ENCODE data around the gene PRSS33. TPM values are rescaled to one million over a fixed set of nuclear protein-coding genes. Genes with fewer than 3 reads are reported as not detected.

PRSS33 gene
- total RNA-seq, 1 donor from 2014 or later: not detected

GRCh38 chr16:2786061-2786825 lies 1.1 kb downstream of the PRSS33 start:
- Histone ChIP-seq H3K4me1 (peaks cover 10% of the 10 kb centered on the region), H3K4me3 (no peak overlapping the region), H3K27ac (replicated peaks) (no peak overlapping the region), H3K9me3 (replicated peaks) (no peaks in the 10 kb centered on the region), H3K36me3 (no peaks in the 10 kb centered on the region), H3K27me3 (ENCODE audit: low read depth) (peaks cover 80% of the 10 kb centered on the region)
- intact Hi-C loops (cut with micrococcal nuclease): no loop called here
- no peak for TF ChIP-seq CTCF (IDR thresholded peaks at IDR 0.05; ENCODE audit: borderline replicate concordance)
- DNase-seq: no peak

- peak overlapping the region; percentile 57 for H3K4me3 ChIP-seq
- DNase-seq: no peak
These were observed 2.0 kb downstream of the PRSS33 start for GRCh38 chr16:2785101-2785991.

DNA sequence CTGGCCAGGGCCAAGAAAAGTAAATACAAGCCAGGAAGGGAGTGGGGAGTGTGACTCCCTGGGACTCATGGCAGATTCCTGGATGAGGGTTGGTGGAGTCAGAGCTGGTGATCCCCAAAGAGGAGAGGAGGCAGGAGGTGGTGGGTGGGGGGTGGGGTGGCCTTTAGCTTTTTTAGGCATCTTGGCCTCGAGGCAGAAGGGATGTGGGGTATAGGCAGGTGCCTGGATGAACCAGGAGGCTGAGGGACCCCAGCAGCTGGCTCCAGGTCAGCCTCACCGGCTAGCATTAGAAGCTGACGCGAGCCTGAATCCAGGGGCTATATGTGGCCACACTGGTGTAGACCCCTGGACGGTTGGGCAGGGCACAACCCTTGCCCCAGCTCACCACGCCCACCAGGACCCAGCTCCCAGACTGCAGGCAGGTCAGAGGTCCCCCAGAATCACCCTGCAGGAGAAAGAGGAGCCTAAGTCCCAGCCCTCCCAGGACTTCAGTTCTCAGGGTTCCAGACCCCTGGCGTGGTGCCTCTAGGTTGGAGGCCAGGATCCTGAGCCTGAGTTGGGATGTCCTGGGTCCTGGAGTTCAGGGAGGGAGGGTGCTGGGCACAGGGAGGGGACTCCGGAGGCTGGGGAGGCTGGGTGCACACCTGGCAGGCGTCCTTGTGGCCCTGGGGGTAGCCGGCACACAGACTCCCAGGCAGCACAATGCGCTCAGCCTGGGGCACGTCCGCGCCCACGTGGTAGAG lies 2.8 kb downstream of the PRSS33 start:
- peaks cover 63% of the 10 kb centered on the region for H3K27me3 ChIP-seq (ENCODE audit: low read depth)
- H3K36me3 ChIP-seq: no peaks in the 10 kb centered on the region
- DNase-seq: no peak
- no peak overlapping the region for H3K27ac ChIP-seq (replicated peaks)
- H3K4me1 ChIP-seq: peaks cover 10% of the 10 kb centered on the region
- no peaks in the 10 kb centered on the region for H3K9me3 ChIP-seq (replicated peaks)
- no peak for TF ChIP-seq CTCF (IDR thresholded peaks at IDR 0.05; ENCODE audit: borderline replicate concordance)
- intact Hi-C loops (cut with micrococcal nuclease): no loop called here
- H3K4me3 ChIP-seq: peak overlapping the region; percentile 57

More at GRCh38 chr16:2785101-2785991, 2.0 kb downstream of the PRSS33 start:
- no peak for TF ChIP-seq CTCF (IDR thresholded peaks at IDR 0.05; ENCODE audit: borderline replicate concordance)
- intact Hi-C loops (cut with micrococcal nuclease): no loop called here
- H3K4me1 ChIP-seq: peaks cover 10% of the 10 kb centered on the region
- peaks cover 72% of the 10 kb centered on the region for H3K27me3 ChIP-seq (ENCODE audit: low read depth)
- H3K36me3 ChIP-seq: no peaks in the 10 kb centered on the region
- H3K9me3 ChIP-seq (replicated peaks): no peaks in the 10 kb centered on the region
- H3K27ac ChIP-seq (replicated peaks): no peak overlapping the region

DNA sequence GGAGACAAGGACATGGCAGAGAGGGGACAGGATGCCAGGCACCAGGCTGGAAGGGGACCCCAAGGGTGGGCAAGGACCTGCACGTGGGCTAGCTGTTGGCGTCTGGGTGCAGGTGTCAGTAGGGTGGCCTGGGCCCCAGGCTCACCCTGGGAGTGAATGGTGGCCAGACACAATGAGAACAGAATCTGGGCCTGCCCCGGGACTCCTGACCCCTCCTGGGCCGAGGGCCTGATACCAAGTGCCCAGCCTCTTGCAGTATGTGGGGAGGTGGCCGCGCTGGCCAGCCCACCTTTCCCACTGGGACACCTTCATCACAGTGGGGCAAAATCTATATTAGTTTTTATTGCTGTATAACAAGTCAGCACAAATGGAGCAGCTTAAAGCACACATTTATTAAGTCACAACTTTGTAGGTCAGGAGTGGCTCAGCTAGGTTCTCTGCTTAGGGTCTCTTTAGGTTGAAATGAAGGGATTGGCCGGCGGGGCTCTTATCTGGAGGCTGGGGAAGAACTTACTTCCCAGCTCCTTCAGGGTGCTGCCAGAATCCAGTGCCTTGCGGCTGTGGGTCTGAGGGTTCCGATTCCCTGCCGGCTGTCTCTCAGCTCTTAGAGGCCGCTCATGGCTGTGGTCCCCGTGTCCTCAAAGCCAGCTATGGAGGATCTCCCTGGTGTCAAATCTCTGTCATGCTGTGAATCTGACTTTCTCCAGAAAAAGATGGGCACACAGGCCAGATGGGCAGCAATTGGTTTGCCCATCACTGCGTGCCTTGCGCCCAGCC lies 3.6 kb downstream of the PRSS33 start:
- Histone ChIP-seq H3K36me3 (no peaks in the 10 kb centered on the region), H3K27ac (replicated peaks) (no peak overlapping the region), H3K27me3 (ENCODE audit: low read depth) (peaks cover 56% of the 10 kb centered on the region), H3K4me1 (peaks cover 16% of the 10 kb centered on the region), H3K9me3 (replicated peaks) (no peaks in the 10 kb centered on the region), H3K4me3 (no peak overlapping the region)
- TF ChIP-seq CTCF (IDR thresholded peaks at IDR 0.05; ENCODE audit: borderline replicate concordance): no peak
- no peak for DNase-seq
- intact Hi-C loops (cut with micrococcal nuclease): no loop called here

Data from left ventricle myocardium inferior (tissue), 1 donor.